Glutamatergic neuron (in vitro differentiated cells): ENCODE results near the gene CADM1. TPM values are rescaled to one million over a fixed set of nuclear protein-coding genes. Genes with fewer than 3 reads are reported as not detected.

Source experiments
- DNase-seq: peaks from one replicate; pipeline ENCODE4 v3.0.0; 2022
- H3K27ac Mint-ChIP-seq: one replicate; pipeline ENCODE4 v1.8.0; 2020; ENCODE audit warnings: mild to moderate bottlenecking, mixed read lengths, inconsistent platforms; ENCODE audit not compliant: unreplicated experiment
- H3K27me3 Mint-ChIP-seq: one replicate; pipeline ENCODE4 v1.8.0; 2020; ENCODE audit warnings: mild to moderate bottlenecking, moderate library complexity, mixed read lengths, inconsistent platforms; ENCODE audit not compliant: unreplicated experiment
- H3K36me3 Mint-ChIP-seq: one replicate; pipeline ENCODE4 v1.8.0; 2020; ENCODE audit warnings: mild to moderate bottlenecking, mixed read lengths, inconsistent platforms; ENCODE audit not compliant: unreplicated experiment
- H3K4me1 Mint-ChIP-seq: one replicate; pipeline ENCODE4 v1.8.0; 2020; ENCODE audit warnings: mild to moderate bottlenecking, low read depth, mixed read lengths, inconsistent platforms; ENCODE audit not compliant: unreplicated experiment
- H3K4me3 Mint-ChIP-seq: one replicate; pipeline ENCODE4 v1.8.0; 2020; ENCODE audit warnings: mild to moderate bottlenecking, mixed read lengths, inconsistent platforms; ENCODE audit not compliant: unreplicated experiment
- H3K9me3 Mint-ChIP-seq: one replicate; pipeline ENCODE4 v1.8.0; 2020; ENCODE audit warnings: mild to moderate bottlenecking, moderate library complexity, mixed read lengths, inconsistent platforms; ENCODE audit not compliant: unreplicated experiment
- CTCF ChIP-seq: fragments of 200-600 bp; sonication (generic); IDR thresholded peaks from one replicate; pipeline ENCODE4 v1.5.0; 2021; ENCODE audit not compliant: partially characterized antibody, unreplicated experiment
- total RNA-seq: library from RNA; stranded (reverse); fragmentation: NEBNext Ultra II Directional; extraction: Animal tissue kit (Norgen Biotek cat#: 25700); gene quantifications from one replicate; pipeline ENCODE4 v1.2.1, GENCODE V29; 2021; ENCODE audit not compliant: unreplicated experiment

The CADM1 gene
- total RNA-seq, 1 donor from 2014 or later: 1,339 TPM

- H3K4me3 Mint-ChIP-seq: peak overlapping the region; percentile 79
- no peak for DNase-seq
- peaks cover 76% of the 10 kb centered on the region for H3K4me1 Mint-ChIP-seq
- no peak for TF ChIP-seq CTCF
- peaks cover 5% of the 10 kb centered on the region for H3K36me3 Mint-ChIP-seq
- H3K9me3 Mint-ChIP-seq: peaks cover 27% of the 10 kb centered on the region
- H3K27ac Mint-ChIP-seq: peak overlapping the region; percentile 97
- peaks cover 8% of the 10 kb centered on the region for H3K27me3 Mint-ChIP-seq
These were observed 187.5 kb downstream of the CADM1 start for GRCh38 chr11:115316696-115317095.

- peaks cover 86% of the 10 kb centered on the region for H3K4me1 Mint-ChIP-seq
These were observed 189.8 kb downstream of the CADM1 start for GRCh38 chr11:115314330-115314920.

GRCh38 chr11:115313224-115313838, 190.9 kb downstream of the CADM1 start:
- Mint-ChIP-seq H3K36me3 (peaks cover 5% of the 10 kb centered on the region), H3K9me3 (peaks cover 24% of the 10 kb centered on the region), H3K4me1 (peaks cover 79% of the 10 kb centered on the region), H3K27ac (peak overlapping the region; percentile 97), H3K4me3 (peak overlapping the region; percentile 62), H3K27me3 (peaks cover 6% of the 10 kb centered on the region)
- DNase-seq: no peak
- no peak for TF ChIP-seq CTCF

More at GRCh38 chr11:115314330-115314920, 189.8 kb downstream of the CADM1 start:
- Mint-ChIP-seq H3K36me3 (peaks cover 5% of the 10 kb centered on the region), H3K4me3 (peak overlapping the region; percentile 79), H3K27me3 (peaks cover 8% of the 10 kb centered on the region), H3K9me3 (peaks cover 27% of the 10 kb centered on the region), H3K27ac (peak overlapping the region; percentile 97)
- TF ChIP-seq CTCF: no peak
- DNase-seq: no peak

DNA sequence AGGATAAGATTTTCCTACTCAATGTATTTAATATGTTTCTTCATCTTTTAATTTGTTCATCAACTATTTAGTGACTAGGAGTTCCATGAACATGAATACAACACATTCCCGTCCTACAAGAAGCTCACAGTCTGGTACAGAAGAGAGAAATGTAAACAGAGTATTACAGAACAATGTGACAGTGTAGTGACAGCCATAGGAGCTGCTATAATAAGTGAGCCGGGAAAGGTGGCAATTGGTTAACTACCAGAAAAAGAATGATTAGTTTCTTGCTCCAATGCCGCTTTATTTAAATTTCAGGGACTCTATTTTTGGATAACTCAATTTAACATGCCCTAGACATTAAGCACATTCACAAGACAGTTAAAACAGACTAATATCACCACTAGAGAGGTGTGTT, 192.3 kb downstream of the CADM1 start:
- DNase-seq: no peak
- Mint-ChIP-seq H3K27ac (no peak overlapping the region), H3K9me3 (peaks cover 16% of the 10 kb centered on the region), H3K36me3 (peaks cover 5% of the 10 kb centered on the region), H3K27me3 (peaks cover 6% of the 10 kb centered on the region), H3K4me3 (no peak overlapping the region), H3K4me1 (peaks cover 67% of the 10 kb centered on the region)
- TF ChIP-seq CTCF: no peak

- Mint-ChIP-seq H3K36me3 (no peaks in the 10 kb centered on the region), H3K27ac (no peak overlapping the region), H3K27me3 (peaks cover 8% of the 10 kb centered on the region), H3K4me3 (no peak overlapping the region), H3K9me3 (peaks cover 17% of the 10 kb centered on the region), H3K4me1 (peaks cover 54% of the 10 kb centered on the region)
- DNase-seq: no peak
- no peak for TF ChIP-seq CTCF
These were observed 197.5 kb downstream of the CADM1 start for GRCh38 chr11:115306689-115307088.
